Smooth muscle cell (in vitro differentiated cells): ENCODE results near the gene FMNL1. TPM values are rescaled to one million over a fixed set of nuclear protein-coding genes. Genes with fewer than 3 reads are reported as not detected.

Experiments used
- DNase-seq: peaks from one replicate; lab custom pipeline; 2025; ENCODE audit not compliant: unreplicated experiment; lab: John Stamatoyannopoulos, UW
- H2AFZ ChIP-seq: fragments of 200-600 bp; sonication (generic); 2 replicates; pipeline ENCODE4 v1.6.0; 2016; ENCODE audit warnings: antibody characterized with exemption, low read depth, mild to moderate bottlenecking
- H3F3A ChIP-seq: fragments of 200-600 bp; sonication (generic); 2 replicates; pipeline ENCODE4 v1.6.0; 2017; ENCODE audit warnings: antibody characterized with exemption, low read depth
- H3K27ac ChIP-seq: fragments of 200-600 bp; sonication (generic); 2 replicates; pipeline ENCODE4 v1.5.1; 2016; ENCODE audit warnings: low read depth, mild to moderate bottlenecking
- H3K27me3 ChIP-seq: fragments of 200-600 bp; sonication (generic); 2 replicates; pipeline ENCODE4 v1.6.1; 2016; ENCODE audit warnings: low read depth, mild to moderate bottlenecking
- H3K36me3 ChIP-seq: fragments of 200-600 bp; sonication (generic); 2 replicates; pipeline ENCODE4 v1.5.1; 2016; ENCODE audit warnings: low read depth
- H3K4me1 ChIP-seq: fragments of 200-600 bp; sonication (generic); 2 replicates; pipeline ENCODE4 v1.5.1; 2016; ENCODE audit warnings: low read depth
- H3K4me2 ChIP-seq: fragments of 200-600 bp; sonication (generic); 2 replicates; pipeline ENCODE4 v1.6.0; 2016; ENCODE audit warnings: mild to moderate bottlenecking
- H3K4me3 ChIP-seq: fragments of 200-600 bp; sonication (generic); 2 replicates; pipeline ENCODE4 v1.5.1; 2016; ENCODE audit warnings: mild to moderate bottlenecking
- H3K79me2 ChIP-seq: fragments of 200-600 bp; sonication (generic); 2 replicates; pipeline ENCODE4 v1.6.0; 2016; ENCODE audit warnings: low read depth, mild to moderate bottlenecking
- H3K9ac ChIP-seq: fragments of 200-600 bp; sonication (generic); 2 replicates; pipeline ENCODE4 v1.6.0; 2016; ENCODE audit warnings: low read depth
- H3K9me3 ChIP-seq: fragments of 200-600 bp; sonication (generic); replicated peaks from 2 replicates; pipeline ENCODE4 v1.5.1; 2016; ENCODE audit warnings: low read depth
- H4K20me1 ChIP-seq: fragments of 200-600 bp; sonication (generic); 2 replicates; pipeline ENCODE4 v1.6.0; 2016; ENCODE audit warnings: low read depth
- WGBS: methylation state at CpG from one replicate; pipeline ENCODE4 v1.1.7; 2016; ENCODE audit warnings: low lambda C conversion rate; 5-methylcytosine and 5-hydroxymethylcytosine counted together
- polyA plus RNA-seq: library from polyadenylated mRNA; unstranded; fragments of >200 nt; fragmentation: Nextera tagmentation; extraction: Ambion mirVana; gene quantifications from 2 replicates; pipeline ENCODE4 v1.2.1, GENCODE V29; 2016
- total RNA-seq: library from RNA; depleted of rRNA; stranded (reverse); fragments of >200 nt; gene quantifications from 2 replicates; pipeline ENCODE4 v1.2.3, GENCODE V29; 2014
- TF ChIP-seq, protein P1 (sequence below): fragments of 200-600 bp; sonication (generic); IDR thresholded peaks from 2 replicates; pipeline ENCODE4 v1.5.1; 2017; ENCODE audit warnings: borderline replicate concordance, mild to moderate bottlenecking, antibody characterized with exemption; ENCODE audit not compliant: insufficient read depth, poor library complexity, severe bottlenecking

FMNL1 gene
- total and polyA plus RNA-seq, 2 experiments from 2014 or later: 0.37 to 0.90 TPM

DNA sequence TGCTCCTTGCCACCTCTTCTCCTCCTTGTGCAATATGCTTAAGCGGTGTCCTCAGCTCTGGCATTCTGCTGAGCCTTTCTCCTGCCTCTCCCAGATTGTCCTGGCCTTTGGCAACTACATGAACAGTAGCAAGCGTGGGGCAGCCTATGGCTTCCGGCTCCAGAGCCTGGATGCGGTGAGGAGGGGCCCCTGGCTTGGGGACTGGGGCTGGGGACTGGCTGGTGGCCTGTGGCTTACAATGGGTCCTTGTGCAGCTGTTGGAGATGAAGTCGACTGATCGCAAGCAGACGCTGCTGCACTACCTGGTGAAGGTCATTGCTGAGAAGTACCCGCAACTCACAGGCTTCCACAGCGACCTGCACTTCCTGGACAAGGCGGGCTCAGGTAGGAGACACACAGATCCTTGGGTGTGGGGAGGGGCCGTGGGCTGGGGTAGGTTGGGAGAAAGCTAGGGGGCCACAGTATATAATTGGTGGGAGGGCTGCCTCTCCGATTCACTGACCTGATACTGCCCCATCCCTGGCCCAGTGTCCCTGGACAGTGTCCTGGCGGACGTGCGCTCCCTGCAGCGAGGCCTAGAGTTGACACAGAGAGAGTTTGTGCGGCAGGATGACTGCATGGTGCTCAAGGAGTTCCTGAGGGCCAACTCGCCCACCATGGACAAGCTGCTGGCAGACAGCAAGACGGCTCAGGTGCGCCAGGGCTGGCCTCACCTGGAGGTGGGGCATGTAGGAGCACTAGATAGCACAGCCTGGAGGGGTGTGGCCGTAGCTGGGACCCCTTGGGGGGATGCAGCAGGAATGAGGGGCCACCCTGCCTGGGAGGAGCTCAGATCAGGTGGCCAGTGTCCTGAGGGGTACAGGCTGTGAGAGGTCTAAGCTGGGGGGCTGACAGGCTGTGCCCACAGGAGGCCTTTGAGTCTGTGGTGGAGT is 23.3 kb downstream of the FMNL1 start:
- DNase-seq: no peak
- no peaks in the 10 kb centered on the region for H3K79me2 ChIP-seq
- H3K9me3 ChIP-seq: no peaks in the 10 kb centered on the region
- H3K4me2 ChIP-seq: no peak overlapping the region
- TF ChIP-seq, protein P1, sequence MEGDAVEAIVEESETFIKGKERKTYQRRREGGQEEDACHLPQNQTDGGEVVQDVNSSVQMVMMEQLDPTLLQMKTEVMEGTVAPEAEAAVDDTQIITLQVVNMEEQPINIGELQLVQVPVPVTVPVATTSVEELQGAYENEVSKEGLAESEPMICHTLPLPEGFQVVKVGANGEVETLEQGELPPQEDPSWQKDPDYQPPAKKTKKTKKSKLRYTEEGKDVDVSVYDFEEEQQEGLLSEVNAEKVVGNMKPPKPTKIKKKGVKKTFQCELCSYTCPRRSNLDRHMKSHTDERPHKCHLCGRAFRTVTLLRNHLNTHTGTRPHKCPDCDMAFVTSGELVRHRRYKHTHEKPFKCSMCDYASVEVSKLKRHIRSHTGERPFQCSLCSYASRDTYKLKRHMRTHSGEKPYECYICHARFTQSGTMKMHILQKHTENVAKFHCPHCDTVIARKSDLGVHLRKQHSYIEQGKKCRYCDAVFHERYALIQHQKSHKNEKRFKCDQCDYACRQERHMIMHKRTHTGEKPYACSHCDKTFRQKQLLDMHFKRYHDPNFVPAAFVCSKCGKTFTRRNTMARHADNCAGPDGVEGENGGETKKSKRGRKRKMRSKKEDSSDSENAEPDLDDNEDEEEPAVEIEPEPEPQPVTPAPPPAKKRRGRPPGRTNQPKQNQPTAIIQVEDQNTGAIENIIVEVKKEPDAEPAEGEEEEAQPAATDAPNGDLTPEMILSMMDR: no peak
- H3K4me1 ChIP-seq: peaks cover 13% of the 10 kb centered on the region
- 94% methylated on average over 21 of the region's 21 CpGs for WGBS
- no peaks in the 10 kb centered on the region for H3F3A ChIP-seq
- no peak overlapping the region for H2AFZ ChIP-seq
- no peak overlapping the region for H3K4me3 ChIP-seq
- H3K36me3 ChIP-seq: no peaks in the 10 kb centered on the region
- H4K20me1 ChIP-seq: no peaks in the 10 kb centered on the region
- no peak overlapping the region for H3K27ac ChIP-seq
- no peak overlapping the region for H3K9ac ChIP-seq
- peaks cover 23% of the 10 kb centered on the region for H3K27me3 ChIP-seq

DNA sequence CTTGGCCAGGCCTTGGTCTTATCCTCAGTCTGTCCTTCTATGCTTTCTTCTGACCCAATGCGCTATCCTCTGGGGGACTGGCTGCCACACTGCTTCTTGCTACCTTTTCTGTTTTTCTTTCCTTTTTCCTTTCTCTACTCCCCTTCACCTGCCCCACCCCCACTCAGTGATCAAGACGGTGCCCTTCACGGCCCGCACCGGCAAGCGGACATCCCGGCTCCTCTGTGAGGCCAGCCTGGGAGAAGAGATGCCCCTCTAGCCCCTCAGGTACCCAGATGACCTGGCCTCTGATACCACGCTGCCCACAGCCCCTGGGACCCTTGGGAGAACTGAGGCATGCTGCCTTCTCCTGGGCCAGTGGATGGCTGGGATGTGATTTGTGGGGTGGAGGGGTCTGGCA is 24.7 kb downstream of the FMNL1 start:
- Histone ChIP-seq H3K4me1 (peaks cover 5% of the 10 kb centered on the region), H3K27me3 (peaks cover 10% of the 10 kb centered on the region), H3K4me2 (peak overlapping the region; percentile 99), H2AFZ (no peak overlapping the region), H3K36me3 (no peaks in the 10 kb centered on the region), H3K4me3 (no peak overlapping the region), H3K27ac (no peak overlapping the region), H3K9me3 (no peaks in the 10 kb centered on the region), H3K79me2 (no peaks in the 10 kb centered on the region), H4K20me1 (no peaks in the 10 kb centered on the region), H3K9ac (no peak overlapping the region), H3F3A (no peaks in the 10 kb centered on the region)
- TF ChIP-seq, protein P1: no peak
- 88% methylated on average over 8 of the region's 8 CpGs for WGBS
- DNase-seq: no peak

DNA sequence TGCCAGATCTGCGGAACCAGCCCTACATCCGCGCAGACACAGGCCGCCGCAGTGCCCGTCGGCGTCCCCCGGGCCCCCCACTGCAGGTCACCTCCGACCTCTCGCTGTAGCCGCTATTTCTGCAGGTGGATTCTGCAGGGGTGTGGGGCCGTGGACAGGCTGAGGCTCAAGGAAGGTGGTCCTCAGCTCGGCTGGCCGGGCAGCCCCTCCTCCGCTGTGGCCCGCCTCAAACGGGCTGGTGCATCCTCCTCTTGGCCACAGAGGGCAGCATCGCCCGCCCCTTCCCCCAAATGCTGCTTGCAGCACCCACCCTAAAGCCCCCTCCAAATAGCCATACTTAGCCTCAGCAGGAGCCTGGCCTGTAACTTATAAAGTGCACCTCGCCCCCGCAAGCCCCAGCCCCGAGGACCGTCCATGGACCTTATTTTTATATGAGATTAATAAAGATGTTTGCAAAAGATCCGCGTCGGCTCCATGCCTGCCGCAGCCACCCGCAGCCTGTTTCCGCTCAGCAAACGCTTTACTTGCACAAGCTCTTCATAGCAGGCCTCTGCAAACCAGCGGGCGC is 25.3 kb downstream of the FMNL1 start:
- TF ChIP-seq, protein P1: peak; percentile 40
- Histone ChIP-seq H3K9me3 (no peaks in the 10 kb centered on the region), H3K4me2 (peak overlapping the region; percentile 99), H3K27ac (no peak overlapping the region), H3K36me3 (no peaks in the 10 kb centered on the region), H3K4me1 (peaks cover 5% of the 10 kb centered on the region), H3K79me2 (no peaks in the 10 kb centered on the region), H4K20me1 (no peaks in the 10 kb centered on the region), H2AFZ (peak overlapping the region; percentile 90), H3K4me3 (peak overlapping the region; percentile 71), H3K27me3 (peaks cover 5% of the 10 kb centered on the region), H3F3A (no peaks in the 10 kb centered on the region), H3K9ac (no peak overlapping the region)
- no peak for DNase-seq
- 4% methylated on average over 31 of the region's 33 CpGs for WGBS
